8988T (cell line): ENCODE data around the gene PODXL2.

Experiments
- DNase-seq: peaks from one replicate; pipeline ENCODE4 v3.0.0; 2011

PODXL2 gene, protein sequence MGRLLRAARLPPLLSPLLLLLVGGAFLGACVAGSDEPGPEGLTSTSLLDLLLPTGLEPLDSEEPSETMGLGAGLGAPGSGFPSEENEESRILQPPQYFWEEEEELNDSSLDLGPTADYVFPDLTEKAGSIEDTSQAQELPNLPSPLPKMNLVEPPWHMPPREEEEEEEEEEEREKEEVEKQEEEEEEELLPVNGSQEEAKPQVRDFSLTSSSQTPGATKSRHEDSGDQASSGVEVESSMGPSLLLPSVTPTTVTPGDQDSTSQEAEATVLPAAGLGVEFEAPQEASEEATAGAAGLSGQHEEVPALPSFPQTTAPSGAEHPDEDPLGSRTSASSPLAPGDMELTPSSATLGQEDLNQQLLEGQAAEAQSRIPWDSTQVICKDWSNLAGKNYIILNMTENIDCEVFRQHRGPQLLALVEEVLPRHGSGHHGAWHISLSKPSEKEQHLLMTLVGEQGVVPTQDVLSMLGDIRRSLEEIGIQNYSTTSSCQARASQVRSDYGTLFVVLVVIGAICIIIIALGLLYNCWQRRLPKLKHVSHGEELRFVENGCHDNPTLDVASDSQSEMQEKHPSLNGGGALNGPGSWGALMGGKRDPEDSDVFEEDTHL

DNA sequence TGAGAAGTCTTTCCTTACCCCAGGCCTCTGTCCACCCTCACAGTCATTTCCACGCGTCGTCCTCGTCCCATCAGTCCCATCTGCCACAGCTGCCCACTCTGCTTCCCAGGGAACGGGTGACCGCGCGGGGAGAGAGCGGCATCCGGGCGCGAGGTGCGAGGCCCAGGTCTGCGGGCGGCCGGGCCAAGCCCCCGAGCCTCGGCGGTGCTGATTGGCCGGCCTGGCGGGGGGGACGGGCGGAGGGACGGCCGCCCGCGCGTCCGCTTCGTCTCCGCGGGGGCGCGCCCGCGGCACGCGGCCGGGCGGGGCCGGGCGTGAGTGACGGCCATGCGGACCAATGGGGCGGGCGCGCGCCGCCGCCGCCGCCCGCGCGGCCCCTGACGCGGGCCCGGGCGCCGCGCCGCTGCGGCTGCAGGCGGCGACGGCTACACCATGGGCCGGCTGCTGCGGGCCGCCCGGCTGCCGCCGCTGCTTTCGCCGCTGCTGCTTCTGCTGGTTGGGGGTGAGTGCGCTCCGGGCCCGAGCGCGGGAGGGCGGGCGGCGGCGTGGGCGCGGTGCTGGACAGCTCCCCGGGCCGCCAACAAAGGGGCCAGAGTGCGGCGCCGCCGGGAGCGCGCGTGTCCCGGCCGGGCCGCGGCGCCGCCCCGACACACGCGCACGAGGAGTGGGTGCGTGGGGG lies at the start of gene PODXL2:
Gene PODXL2 (plus strand): TSS at position 398 of the 679 bp plus-strand sequence. CDS start 35 bp downstream, at position 433.
- peak; percentile 70 for DNase-seq

DNA sequence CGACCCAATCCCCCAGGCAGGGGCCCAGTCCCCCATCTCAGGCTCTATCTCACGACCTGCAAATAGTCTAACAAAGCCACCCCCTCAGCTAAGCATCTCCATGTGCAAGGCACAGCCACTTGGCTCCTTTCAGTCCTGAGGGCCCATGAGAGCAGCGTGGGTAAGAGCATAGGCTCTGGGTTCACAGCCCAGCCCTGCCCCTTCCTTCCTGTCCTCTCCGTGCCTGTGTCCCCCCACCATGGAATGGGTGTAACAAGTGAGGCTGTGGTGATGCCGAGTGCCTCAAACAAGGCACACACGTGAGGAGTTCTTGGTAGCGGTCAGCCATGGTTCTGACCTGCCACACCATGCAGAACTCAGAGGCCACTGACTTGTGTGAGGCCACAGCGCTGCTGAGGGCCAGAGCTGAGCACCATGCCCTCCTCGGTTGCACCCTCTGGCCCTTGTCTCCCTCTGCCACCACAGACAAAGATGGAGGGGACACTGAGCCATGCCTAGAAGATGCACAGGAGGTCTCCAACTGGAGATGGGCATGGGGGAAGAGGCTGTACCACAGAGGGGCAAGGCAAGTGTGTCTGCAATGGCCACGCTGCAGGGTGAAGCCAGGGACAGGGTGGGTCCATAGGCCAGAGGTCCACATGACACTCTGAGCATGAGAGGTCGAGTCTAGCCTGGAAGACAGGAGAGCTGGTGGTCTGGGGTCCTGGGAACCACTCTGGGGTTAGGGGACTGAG lies 48.5 kb upstream of the PODXL2 start:
- no peak for DNase-seq

DNA sequence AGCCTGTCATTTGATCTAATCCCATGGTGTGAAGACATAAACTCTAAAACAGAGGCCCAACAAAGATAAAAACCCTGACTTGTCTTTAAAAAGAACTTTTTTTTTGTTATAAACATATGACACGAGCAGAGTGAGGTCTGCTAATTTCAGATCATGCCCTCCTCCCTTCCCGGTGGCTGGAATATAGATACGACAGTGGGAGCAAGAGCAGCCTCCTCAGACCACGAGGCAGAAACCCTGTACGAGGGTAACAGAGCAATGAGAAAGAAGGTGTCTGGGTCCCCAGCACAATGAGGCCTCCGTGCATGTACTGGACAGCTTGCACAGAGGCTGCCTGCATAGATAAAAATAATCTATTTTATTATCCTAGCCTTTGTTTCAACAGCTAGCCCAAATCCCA lies 44.3 kb upstream of the PODXL2 start:
- DNase-seq = no peak

DNA sequence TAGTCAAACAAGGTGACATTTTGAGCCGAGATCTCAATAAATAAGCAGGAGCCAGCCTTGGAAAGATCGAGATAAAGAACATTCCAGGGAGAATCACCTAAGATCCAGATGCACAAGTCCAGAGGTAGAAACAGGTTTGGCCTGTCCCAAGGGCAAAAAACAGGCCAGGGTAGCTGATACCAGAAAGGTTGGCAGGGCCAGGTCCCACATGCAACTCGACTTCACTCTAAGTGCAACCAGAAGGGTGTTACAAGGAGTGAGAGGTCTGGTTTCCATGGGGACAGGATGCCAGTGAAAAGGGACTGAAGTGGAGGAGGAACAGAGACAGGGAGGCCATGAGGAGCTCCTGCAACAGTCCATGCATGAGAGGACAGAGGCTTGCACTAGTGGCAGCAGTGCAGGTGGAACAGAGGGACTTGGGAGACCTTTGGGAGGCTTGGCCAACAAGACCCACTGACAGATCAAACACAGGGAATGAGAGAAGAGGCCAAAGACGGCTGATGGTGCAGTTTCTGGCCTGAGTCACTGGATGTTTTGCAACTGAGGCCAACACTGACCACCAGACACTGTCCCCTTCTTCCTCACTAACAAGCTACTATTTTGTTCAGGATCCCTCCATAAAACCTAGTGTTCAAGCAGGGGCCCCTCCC lies 43.7 kb upstream of the PODXL2 start:
- DNase-seq = no peak

DNA sequence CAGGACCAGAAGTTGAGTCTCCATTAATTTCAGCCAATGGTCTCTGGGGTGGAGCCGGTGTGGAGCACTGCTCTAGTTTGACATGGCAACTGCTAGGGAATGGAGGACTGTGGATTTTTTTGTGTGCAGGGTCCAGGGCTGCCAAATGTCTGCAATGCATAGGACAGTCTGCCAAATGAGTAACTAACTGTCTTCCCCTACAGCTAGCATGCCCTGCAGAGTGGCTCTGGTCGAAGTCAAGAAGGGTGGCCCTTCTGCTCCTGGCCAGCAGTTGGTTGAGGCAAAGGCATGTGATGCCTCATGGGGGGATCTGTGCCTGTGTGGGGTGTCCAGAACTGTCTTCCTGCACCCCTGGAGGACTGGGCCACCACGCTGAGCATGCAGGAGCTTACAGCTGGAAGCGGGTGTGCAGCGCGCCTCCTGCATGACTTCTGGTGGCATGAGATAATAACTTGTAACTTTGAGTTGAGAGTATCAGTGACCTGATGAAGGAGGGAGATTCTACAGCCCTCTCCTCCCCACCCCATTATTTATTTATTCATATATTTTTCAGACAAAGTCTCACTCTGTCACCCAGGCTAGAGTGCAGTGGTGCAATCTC lies 43.1 kb upstream of the PODXL2 start:
- no peak for DNase-seq

DNA sequence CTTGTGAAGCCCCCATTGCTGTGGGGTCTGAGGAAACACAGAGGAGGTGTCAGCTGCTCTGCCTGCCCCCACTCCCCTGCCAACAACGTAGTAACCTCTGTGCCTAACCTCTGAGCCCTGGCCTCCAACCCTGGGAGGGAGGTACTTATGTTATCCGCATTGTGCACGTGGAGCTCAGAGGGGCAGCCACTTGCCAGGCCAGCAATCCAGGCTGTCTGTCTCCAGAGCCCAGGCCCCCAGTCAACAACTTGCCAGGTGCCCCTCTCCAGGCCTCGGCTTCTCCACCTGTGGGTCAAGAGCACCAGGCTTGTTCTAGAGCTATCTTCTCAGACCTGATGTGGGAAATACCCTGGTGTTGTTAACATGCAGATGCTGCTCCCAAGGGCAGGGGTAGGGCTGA lies 41.1 kb upstream of the PODXL2 start:
- no peak for DNase-seq

DNA sequence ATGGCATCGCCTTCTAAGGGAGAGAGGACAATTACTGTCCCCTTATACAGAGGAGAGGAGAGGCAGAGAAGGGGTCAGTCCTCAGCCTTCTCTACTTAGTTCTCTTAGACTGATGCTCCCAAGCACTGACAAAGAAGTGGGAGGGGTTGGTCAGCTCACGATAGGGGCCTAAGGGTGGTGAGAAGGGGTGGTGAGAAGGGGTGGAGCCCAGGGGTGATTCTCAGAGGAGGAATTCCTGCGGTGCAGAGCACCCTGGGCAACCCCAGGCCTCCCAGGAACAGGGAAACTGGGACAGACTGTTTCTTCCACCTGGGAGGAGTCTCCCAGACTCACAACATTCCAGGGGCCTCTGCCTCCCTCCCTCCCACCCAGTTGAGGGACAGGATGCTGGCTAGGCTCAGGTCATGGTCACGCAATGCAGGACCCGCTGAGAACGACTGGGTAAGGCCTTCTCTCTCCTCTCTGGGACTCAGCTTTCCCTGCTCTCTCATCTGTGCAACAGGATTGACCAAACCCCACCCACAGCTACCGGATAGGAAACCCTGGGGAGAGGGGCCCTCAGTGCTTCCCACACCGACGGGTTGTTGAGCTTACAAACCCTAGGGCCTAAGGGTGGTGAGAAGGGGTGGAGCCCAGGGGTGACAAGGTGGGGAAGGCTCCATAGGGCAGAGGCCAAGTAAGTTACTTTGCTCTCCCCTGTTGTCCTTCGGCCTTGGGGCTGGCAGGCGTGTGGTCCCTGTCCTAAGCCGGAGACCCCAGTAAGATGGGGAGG lies 40.0 kb upstream of the PODXL2 start:
- DNase-seq = peak; percentile 52

DNA sequence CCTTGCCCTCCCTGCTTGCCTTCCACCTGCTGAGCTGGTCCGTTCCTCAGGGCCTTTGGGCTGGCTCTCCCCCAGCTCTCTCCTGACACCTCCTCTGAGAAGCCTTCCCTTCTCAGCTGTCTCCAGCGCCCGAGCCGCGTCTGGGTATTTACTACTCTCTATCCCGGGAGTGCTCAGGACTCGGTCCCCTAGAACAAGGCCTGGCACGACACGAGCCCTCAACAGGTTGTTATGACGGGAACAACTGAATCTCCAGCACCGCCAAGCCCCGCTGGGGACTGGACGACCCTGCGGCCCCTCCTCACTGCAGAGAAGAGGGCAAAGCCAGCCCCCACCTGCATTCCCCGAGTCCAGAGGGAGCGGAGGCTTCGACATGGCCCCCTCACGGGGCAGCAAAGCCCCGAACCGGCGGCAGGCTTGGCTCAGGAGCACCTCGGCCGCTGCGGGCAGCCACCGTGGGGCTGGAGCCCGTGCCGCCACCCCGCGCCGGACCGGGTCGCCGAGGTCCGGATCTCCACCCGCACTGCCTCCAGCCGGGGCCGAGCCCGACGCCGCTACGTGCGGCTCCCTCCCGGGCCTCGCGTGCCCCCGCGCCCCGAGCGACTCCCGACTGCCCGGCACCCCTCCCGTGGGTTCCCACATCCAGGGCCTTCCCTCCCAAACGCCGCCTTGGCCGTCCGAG lies 39.2 kb upstream of the PODXL2 start:
- DNase-seq = no peak

DNA sequence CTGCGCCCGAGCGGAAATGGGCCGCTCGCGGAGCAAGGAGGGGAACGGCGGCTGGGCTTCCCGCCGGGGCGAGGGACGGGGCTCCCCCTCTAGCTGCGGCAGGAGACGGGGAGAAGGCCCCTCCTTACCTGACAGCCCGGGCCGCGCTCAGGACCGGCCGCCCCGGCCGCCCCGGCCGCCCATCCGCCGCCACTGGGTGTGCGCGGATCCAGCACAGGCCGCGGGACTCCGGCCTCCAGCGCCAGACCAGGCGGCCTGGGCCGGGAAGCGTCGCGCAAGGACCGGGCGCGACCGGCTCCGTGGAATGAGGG lies 38.7 kb upstream of the PODXL2 start:
- DNase-seq = no peak

DNA sequence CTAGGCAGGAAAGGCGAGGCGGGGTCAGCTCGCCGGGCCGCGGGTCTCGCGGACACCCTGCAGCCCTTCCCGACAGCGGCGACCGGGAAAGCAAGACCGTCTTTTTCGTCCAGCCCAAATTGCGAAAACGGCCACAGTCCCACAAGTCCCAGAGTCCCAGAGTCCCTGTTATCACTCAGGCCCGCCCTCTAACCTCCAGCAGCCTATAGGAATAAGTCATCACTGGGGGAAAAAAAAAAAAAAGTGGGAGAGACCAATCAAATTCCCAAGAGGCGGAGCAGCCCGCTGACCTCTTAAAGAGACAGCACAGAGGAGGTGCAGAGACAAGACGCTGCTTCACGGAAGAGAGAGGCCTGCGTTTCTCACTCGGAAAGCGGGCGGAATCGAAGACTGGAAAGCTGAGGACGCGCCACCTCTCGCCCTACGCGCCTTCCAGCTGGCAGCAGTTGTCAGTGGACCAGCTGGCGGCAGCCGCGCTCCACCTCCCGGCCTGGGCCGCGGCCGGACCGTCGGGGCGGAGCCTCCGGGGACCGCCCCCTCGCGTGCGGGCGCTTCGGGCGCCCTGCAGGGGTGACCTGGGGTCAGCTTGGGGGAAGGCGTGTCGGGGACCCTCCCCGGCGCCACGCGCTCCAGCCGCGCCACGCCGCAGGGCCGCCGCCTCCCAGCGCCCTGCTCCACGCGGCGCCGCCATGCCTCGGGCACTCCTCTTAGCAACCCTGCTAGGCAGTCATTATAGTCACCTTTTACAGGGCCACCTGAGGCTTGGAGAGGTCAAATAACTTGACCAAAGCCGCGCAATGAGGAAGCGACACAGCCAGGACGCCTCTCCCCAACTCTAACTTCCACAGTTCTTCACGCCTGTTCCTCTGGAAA lies 38.2 kb upstream of the PODXL2 start, which contains the start of gene TPRA1:
Gene TPRA1 (minus strand): TSS at position 141 of the 873 bp plus-strand sequence. CDS start 10,587 bp downstream, outside the sequence.
- peak; percentile 89 for DNase-seq

DNA sequence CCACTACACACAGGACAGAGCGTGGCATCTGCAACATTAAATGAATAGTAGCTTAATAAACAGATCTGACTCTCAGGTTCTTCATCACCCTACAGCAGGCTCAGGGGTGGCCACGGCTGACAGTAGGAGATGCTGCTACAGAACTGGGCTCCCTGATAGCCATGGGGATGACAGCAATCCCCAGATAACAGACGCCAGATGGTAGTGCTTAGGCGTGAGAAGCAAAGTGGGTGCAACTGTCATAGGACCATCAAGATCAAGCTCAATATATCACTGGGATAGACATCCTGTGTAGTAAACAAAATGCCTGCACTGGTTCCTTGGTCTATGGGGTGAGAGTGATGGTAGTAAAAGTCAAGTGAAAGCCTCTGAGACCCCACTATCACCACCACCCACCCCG lies 35.8 kb upstream of the PODXL2 start:
- no peak for DNase-seq

DNA sequence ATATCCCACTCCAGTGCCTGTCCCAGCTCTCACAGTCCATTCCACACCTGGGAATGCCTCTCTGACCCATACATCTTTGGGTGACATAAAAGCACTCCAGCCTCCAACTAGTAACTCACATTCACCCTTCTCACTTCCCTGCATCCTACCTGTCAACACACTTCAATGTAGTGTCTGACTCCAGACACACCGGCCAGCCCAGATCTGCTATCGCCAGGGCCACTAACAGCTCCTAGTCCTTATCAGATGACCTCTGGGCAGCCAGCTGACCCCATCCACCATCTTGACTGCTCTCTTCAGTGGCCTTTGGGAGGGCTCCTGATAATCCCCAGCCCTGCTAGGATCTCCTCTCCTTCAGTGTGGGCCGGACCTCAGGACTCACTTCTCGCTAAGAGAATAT lies 33.7 kb upstream of the PODXL2 start:
- DNase-seq = no peak

DNA sequence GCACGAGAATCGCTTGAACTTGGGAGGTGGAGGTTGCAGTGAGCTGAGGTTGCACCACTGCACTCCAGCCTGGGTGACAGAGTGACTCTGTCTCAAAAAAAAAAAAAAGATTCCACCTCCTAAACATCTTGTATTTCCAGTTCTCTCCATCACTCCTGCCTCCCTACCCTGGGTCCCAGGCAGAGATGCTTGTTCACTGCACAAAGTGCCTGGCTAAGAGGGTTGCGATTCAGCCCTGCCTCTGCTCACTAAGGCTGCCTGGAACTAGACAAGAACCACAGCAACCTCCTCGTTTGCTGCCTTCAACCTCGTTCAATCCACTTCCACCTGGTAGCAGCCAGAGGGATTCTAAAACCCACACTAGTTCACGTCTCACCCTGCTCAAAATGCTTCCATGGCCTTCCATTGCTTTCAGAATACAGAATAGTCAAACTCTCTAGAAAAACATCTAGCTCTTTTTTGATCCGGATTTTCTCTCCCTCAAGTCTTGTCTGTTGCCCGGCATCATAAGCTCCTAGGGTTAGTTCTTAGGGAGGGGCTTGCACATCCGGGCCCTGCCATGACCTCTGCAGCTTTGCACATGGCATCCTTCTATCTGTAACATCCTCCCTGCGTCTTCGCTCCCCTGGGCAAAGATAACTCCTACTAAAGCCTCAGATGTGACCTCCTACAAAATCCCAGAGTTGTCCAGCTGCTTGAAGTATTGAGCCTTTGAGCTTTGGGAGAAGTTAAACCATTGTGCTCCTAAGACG lies 31.8 kb upstream of the PODXL2 start:
- DNase-seq = no peak

DNA sequence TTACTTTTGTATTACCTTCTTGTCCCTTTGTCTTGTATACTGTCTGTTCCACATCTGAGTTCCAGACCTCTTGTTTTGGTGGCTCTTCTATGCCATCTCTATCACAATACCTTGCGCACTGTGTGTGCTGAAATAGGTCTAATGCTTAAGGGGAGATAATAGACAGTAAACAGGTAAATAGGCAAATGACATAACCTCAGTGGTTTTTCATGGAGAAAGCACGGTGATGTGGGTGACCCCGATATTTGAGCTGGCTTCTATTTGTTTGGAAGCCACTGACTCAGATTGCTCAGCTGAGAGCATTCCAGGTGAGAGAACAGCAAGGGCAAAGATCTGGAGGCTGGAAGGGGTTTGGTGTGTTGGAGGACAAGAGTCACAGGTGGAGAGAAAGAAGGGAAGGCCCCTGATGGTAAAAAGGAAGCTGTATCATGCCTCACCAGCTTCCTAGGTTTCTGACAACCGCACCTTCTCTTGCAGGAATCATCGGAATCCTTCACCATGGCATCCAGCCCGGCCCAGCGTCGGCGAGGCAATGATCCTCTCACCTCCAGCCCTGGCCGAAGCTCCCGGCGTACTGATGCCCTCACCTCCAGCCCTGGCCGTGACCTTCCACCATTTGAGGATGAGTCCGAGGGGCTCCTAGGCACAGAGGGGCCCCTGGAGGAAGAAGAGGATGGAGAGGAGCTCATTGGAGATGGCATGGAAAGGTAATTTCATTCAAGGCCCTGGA lies 30.0 kb upstream of the PODXL2 start:
- DNase-seq = no peak

DNA sequence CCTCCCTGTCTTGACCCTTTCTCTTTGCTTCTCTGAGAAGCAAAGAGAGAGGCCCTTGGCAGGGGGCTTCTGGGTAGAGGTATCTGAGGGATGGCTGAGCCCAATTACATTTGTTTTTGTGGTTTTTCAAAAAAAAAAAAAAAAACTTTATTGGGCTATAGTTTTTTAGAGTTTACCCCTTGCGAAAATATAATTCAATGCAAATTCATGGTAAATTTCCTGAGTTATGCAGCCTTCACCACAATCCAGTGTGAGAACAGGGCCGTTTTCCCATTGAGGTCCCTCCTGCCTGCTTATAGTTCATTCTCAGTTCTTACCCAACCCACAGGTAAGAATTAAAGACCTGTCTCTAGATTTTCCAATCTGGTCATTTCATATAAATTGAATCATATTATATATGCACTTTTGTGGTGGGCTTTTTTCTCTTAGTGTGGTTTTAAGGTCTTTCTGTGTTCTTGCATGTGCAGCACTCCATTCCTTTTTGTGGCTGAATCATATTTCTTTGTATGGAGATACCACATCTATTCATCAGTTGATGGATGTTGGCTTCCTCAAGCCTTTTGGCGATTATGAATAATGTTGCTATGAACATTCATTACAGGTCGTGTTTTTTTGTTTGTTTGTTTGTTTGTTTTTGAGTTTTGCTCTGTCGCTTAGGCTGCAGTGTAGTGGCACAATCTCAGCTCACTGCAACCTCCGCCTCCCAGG lies 28.1 kb upstream of the PODXL2 start:
- no peak for DNase-seq

DNA sequence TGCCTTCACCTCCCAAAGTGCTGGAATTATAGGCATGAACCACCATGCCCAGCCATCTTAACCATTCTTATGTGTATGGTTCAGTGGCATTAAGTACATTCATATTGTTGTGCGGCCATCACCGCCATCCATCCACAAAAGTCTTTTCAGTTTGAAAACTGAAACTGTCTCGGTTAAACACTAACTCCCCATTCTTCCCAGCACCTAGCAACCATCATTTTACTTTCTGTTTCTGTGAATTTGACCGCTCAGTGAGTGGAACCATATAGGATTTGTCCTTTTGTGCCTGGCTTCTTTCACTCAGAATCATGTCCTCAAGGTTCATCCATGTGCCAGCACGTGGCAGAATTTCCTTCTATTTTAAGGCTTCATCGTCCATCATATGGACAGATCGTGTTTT lies 24.9 kb upstream of the PODXL2 start:
- DNase-seq = no peak

DNA sequence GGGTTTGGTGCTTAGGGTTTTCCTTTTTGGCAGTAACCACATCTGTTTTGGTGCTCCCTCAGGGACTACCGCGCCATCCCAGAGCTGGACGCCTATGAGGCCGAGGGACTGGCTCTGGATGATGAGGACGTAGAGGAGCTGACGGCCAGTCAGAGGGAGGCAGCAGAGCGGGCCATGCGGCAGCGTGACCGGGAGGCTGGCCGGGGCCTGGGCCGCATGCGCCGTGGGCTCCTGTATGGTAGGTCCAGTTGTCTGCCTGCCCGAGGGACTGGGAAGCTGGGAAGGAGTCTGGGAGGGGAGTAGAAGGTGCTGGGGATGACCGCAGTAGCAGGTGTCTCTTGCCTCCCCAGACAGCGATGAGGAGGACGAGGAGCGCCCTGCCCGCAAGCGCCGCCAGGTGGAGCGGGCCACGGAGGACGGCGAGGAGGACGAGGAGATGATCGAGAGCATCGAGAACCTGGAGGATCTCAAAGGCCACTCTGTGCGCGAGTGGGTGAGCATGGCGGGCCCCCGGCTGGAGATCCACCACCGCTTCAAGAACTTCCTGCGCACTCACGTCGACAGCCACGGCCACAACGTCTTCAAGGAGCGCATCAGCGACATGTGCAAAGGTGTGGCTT lies 24.3 kb upstream of the PODXL2 start:
- DNase-seq = no peak
